ENCODE measurements around the gene LGR5.

Gene LGR5

GRCh38 chr12:71439613-71440344 is at the start of gene LGR5:
TSS of gene LGR5 (plus strand) at chr12:71439798. CDS start at chr12:71440081, 283 bp downstream.
- peak; percentile 43 for DNase-seq (ENCODE audit: low spot score)

GRCh38 chr12:71392521-71393145 is 47.0 kb upstream of the LGR5 start:
- peak; percentile 76 for DNase-seq (ENCODE audit: low spot score)

GRCh38 chr12:71393625-71394024 is 46.0 kb upstream of the LGR5 start:
- no peak for DNase-seq (ENCODE audit: low spot score)

GRCh38 chr12:71397433-71397954 is 42.1 kb upstream of the LGR5 start:
- DNase-seq (ENCODE audit: low spot score) = peak; percentile 61

GRCh38 chr12:71399197-71399596 is 40.4 kb upstream of the LGR5 start:
- DNase-seq (ENCODE audit: low spot score) = no peak

- no peak for DNase-seq (ENCODE audit: low spot score)
Measured at GRCh38 chr12:71400481-71400880, 39.1 kb upstream of the LGR5 start.

GRCh38 chr12:71405884-71406283 is 33.7 kb upstream of the LGR5 start:
- no peak for DNase-seq (ENCODE audit: low spot score)

- DNase-seq (ENCODE audit: low spot score) = no peak
Measured at GRCh38 chr12:71407732-71408131, 31.9 kb upstream of the LGR5 start.

- DNase-seq (ENCODE audit: low spot score) = no peak
Measured at GRCh38 chr12:71410844-71411243, 28.8 kb upstream of the LGR5 start.

GRCh38 chr12:71411635-71412034 is 28.0 kb upstream of the LGR5 start:
- no peak for DNase-seq (ENCODE audit: low spot score)

GRCh38 chr12:71415336-71416231 is 24.0 kb upstream of the LGR5 start:
- DNase-seq (ENCODE audit: low spot score) = peak; percentile 70

- DNase-seq (ENCODE audit: low spot score) = no peak
Measured at GRCh38 chr12:71417181-71417580, 22.4 kb upstream of the LGR5 start.

GRCh38 chr12:71420775-71421406 is 18.7 kb upstream of the LGR5 start:
- no peak for DNase-seq (ENCODE audit: low spot score)

- no peak for DNase-seq (ENCODE audit: low spot score)
Measured at GRCh38 chr12:71425568-71426299, 13.9 kb upstream of the LGR5 start.

GRCh38 chr12:71426300-71427047 is 13.1 kb upstream of the LGR5 start:
- no peak for DNase-seq (ENCODE audit: low spot score)

- no peak for DNase-seq (ENCODE audit: low spot score)
Measured at GRCh38 chr12:71430756-71431155, 8.8 kb upstream of the LGR5 start.

GRCh38 chr12:71431991-71432390 is 7.6 kb upstream of the LGR5 start:
- DNase-seq (ENCODE audit: low spot score) = no peak

GRCh38 chr12:71432936-71433335 is 6.7 kb upstream of the LGR5 start:
- no peak for DNase-seq (ENCODE audit: low spot score)

- no peak for DNase-seq (ENCODE audit: low spot score)
Measured at GRCh38 chr12:71436696-71437095, 2.9 kb upstream of the LGR5 start.

- DNase-seq (ENCODE audit: low spot score) = no peak
Measured at GRCh38 chr12:71438670-71439361, 782 bp upstream of the LGR5 start.

All from GM03348 (cell line).